Non-pigmented ciliary epithelial cell (primary cell): ENCODE measurements around the gene SLC38A6.

Experiments used
- DNase-seq: peaks from one replicate; pipeline ENCODE4 v3.0.0-alpha.2; 2010; ENCODE audit warnings: low read depth

SLC38A6 gene

GRCh38 chr14:60977847-60978246 is 3.2 kb upstream of the SLC38A6 start:
- DNase-seq = no peak

- DNase-seq = peak; percentile 81
Observed at GRCh38 chr14:60981633-60982455, 799 bp downstream of the SLC38A6 start.

GRCh38 chr14:60984196-60984595 is 3.2 kb downstream of the SLC38A6 start:
- DNase-seq = no peak

- DNase-seq = no peak
Observed at GRCh38 chr14:60986500-60986899, 5.5 kb downstream of the SLC38A6 start.

GRCh38 chr14:60989599-60989998 is 8.6 kb downstream of the SLC38A6 start:
- no peak for DNase-seq

GRCh38 chr14:60998617-60999016 is 17.6 kb downstream of the SLC38A6 start:
- DNase-seq = no peak

GRCh38 chr14:60999536-60999935 is 18.5 kb downstream of the SLC38A6 start:
- DNase-seq = no peak

- DNase-seq = no peak
Observed at GRCh38 chr14:61003571-61003970, 22.5 kb downstream of the SLC38A6 start.

- DNase-seq = no peak
Observed at GRCh38 chr14:61019537-61019936, 38.5 kb downstream of the SLC38A6 start.

GRCh38 chr14:61025251-61026223 is 44.5 kb downstream of the SLC38A6 start:
- DNase-seq = peak; percentile 45

GRCh38 chr14:61026526-61026925 is 45.5 kb downstream of the SLC38A6 start:
- DNase-seq = no peak

GRCh38 chr14:61031026-61031425 is 50.0 kb downstream of the SLC38A6 start:
- no peak for DNase-seq

- no peak for DNase-seq
Observed at GRCh38 chr14:61033054-61033453, 52.0 kb downstream of the SLC38A6 start.

GRCh38 chr14:61033855-61034254 is 52.8 kb downstream of the SLC38A6 start:
- peak; percentile 24 for DNase-seq

- DNase-seq = no peak
Observed at GRCh38 chr14:61034416-61035120, 53.5 kb downstream of the SLC38A6 start.

- no peak for DNase-seq
Observed at GRCh38 chr14:61037215-61037614, 56.2 kb downstream of the SLC38A6 start.

GRCh38 chr14:61041704-61042103 is 60.7 kb downstream of the SLC38A6 start:
- DNase-seq = no peak

- DNase-seq = no peak
Observed at GRCh38 chr14:61042220-61042619, 61.2 kb downstream of the SLC38A6 start.

- DNase-seq = no peak
Observed at GRCh38 chr14:61043506-61043905, 62.5 kb downstream of the SLC38A6 start.

- no peak for DNase-seq
Observed at GRCh38 chr14:61047021-61047420, 66.0 kb downstream of the SLC38A6 start.

- no peak for DNase-seq
Observed at GRCh38 chr14:61048640-61049039, 67.6 kb downstream of the SLC38A6 start.

- DNase-seq = no peak
Observed at GRCh38 chr14:61050417-61050816, 69.4 kb downstream of the SLC38A6 start.
